NCI-H2227 (cell line): ENCODE data around the gene KIDINS220.
A peak's percentile ranks its signal among the peaks of the same experiment; 100 is the strongest.

ENCODE experiments used
- DNase-seq: peaks from one replicate; lab custom pipeline; 2025; ENCODE audit not compliant: unreplicated experiment; lab: John Stamatoyannopoulos, UW

KIDINS220 gene

GRCh38 chr2:8805278-8806210 lies 31.9 kb downstream of the KIDINS220 start:
- no peak for DNase-seq

GRCh38 chr2:8803658-8804379 lies 33.6 kb downstream of the KIDINS220 start:
- no peak for DNase-seq

- DNase-seq: no peak
These were observed 34.7 kb downstream of the KIDINS220 start for GRCh38 chr2:8802741-8803140.

- no peak for DNase-seq
These were observed 36.6 kb downstream of the KIDINS220 start for GRCh38 chr2:8800821-8801220.

- no peak for DNase-seq
These were observed 37.2 kb downstream of the KIDINS220 start for GRCh38 chr2:8800218-8800617.

GRCh38 chr2:8799004-8799403 lies 38.4 kb downstream of the KIDINS220 start:
- no peak for DNase-seq

GRCh38 chr2:8798393-8798792 lies 39.0 kb downstream of the KIDINS220 start:
- no peak for DNase-seq

GRCh38 chr2:8797682-8798081 lies 39.7 kb downstream of the KIDINS220 start:
- no peak for DNase-seq

GRCh38 chr2:8796878-8797550 lies 40.4 kb downstream of the KIDINS220 start:
- DNase-seq: no peak

GRCh38 chr2:8796315-8796848 lies 41.0 kb downstream of the KIDINS220 start:
- DNase-seq: peak; percentile 5

- no peak for DNase-seq
These were observed 42.2 kb downstream of the KIDINS220 start for GRCh38 chr2:8794923-8795825.

GRCh38 chr2:8790739-8791162 lies 46.7 kb downstream of the KIDINS220 start:
- no peak for DNase-seq

- no peak for DNase-seq
These were observed 51.0 kb downstream of the KIDINS220 start for GRCh38 chr2:8786463-8786862.

GRCh38 chr2:8779795-8780671 lies 57.4 kb downstream of the KIDINS220 start:
- no peak for DNase-seq

GRCh38 chr2:8774371-8774770 lies 63.0 kb downstream of the KIDINS220 start:
- DNase-seq: no peak

GRCh38 chr2:8767324-8767723 lies 70.1 kb downstream of the KIDINS220 start:
- no peak for DNase-seq

GRCh38 chr2:8761529-8762164 lies 75.8 kb downstream of the KIDINS220 start:
- DNase-seq: peak; percentile 70

GRCh38 chr2:8756716-8757115 lies 80.7 kb downstream of the KIDINS220 start:
- no peak for DNase-seq

- DNase-seq: no peak
These were observed 81.2 kb downstream of the KIDINS220 start for GRCh38 chr2:8756230-8756629.
